Testis (tissue), 2 donors: ENCODE measurements around the gene PRDM2.

Experiments
- CTCF ChIP-seq, 3 experiments: fragments of 450-650 bp in 2 of 3; fragments of 200-600 bp in 1 of 3; sonication (generic) in 1 of 3; IDR thresholded peaks; one replicate each; pipeline ENCODE4 v1.5.1; 2016 to 2019; ENCODE audit warnings: antibody characterized with exemption in 3 of 3, mild to moderate bottlenecking in 2 of 3, moderate library complexity in 1 of 3
- POLR2A ChIP-seq: fragments of 450-650 bp; IDR thresholded peaks from one replicate; pipeline ENCODE4 v1.6.1; 2017; ENCODE audit warnings: antibody characterized with exemption, mild to moderate bottlenecking, moderate library complexity

DNA sequence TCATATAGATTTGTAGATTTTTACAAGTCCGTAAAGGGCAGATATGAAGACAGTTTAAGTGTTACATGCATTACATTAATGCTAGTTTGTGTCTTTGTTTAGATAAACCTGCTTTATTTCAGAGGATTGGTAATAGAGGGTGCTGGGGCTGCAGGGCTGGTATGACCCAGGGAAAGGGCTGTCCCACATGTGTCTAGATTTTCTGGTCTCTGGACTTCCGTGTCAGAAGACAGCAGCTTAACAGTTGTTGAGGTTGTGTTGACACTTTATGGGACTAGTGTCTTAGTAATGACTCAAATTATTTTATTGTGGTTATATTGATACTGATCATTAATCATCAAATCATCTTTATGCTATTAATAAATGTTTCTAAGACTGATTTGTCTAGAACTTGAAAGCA, 10.1 kb downstream of the PRDM2 start:
- no peak for TF ChIP-seq CTCF (IDR thresholded peaks at IDR 0.05)
- no peak for TF ChIP-seq POLR2A
